IMR-90 (cell line): Measurements from ENCODE around the gene DNMT1.
"Not testable (repeated sequence)": the region's sequence is repeated elsewhere in the genome, so short reads cannot be mapped to it uniquely, and the experiment has no call there.

Experiments
- CTCF ChIP-seq: conservative IDR thresholded peaks from 2 replicates; pipeline ENCODE4 v1.5.1; 2012; ENCODE audit warnings: mild to moderate bottlenecking, low read depth, low read length, improper control_type of control experiment
- POLR2A ChIP-seq: IDR thresholded peaks from 2 replicates; pipeline ENCODE4 v1.6.1; 2012; ENCODE audit warnings: mild to moderate bottlenecking, low read depth, low read length
- SMC3 ChIP-seq: fragments of 150-350 bp; IDR thresholded peaks from 2 replicates; pipeline ENCODE4 v1.6.1; 2016; ENCODE audit warnings: low read depth, mild to moderate bottlenecking, antibody characterized with exemption, low read length, moderate library complexity

- TF ChIP-seq POLR2A, CTCF, SMC3: not testable (repeated sequence)
These were observed 47.2 kb upstream of the DNMT1 start for GRCh38 chr19:10241826-10242449.
